GM19438 (cell line): ENCODE results near the gene SH3BP5L.
"Not testable (repeated sequence)": the region's sequence is repeated elsewhere in the genome, so short reads cannot be mapped to it uniquely, and the experiment has no call there.

Experiments used
- ATAC-seq: cut with Tn5 transposase; IDR thresholded peaks from one replicate; pipeline ENCODE4 v1.9.1; 2021; ENCODE audit warnings: low read depth; ENCODE audit not compliant: unreplicated experiment

The SH3BP5L gene

GRCh38 chr1:248834343-248834940 is 8.7 kb upstream of the SH3BP5L start:
- no peak for ATAC-seq

DNA sequence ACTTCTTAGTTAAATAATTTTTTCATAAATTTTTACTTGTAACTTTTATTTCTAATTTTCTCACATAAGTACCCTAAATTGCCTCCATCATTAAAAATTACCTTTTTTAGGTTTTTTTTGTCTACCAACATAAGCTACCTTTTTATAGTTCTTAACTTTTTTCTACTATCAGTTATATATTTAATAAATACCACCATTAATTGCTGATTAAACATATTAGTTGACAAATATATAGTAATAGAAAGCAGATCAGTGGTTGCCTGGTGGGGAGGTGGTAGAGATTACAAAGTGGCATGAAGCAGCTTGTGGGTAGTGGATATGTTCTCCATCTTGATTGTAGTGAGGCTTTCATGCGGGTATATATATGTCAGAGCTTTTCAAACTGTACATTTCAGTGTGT is 6.1 kb upstream of the SH3BP5L start:
- no peak for ATAC-seq

DNA sequence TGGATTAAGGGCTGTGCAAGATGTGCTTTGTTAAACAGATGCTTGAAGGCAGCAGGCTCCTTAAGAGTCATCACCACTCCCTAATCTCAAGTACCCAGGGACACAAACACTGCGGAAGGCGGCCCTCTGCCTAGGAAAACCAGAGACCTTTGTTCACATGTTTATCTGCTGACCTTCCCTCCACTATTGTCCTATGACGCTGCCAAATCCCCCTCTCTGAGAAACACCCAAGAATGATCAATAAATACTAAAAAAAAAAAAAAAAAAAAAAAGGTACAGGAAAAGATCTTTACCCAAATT is 5.0 kb upstream of the SH3BP5L start:
- ATAC-seq: not testable (repeated sequence)

- no peak for ATAC-seq
Observed at GRCh38 chr1:248828845-248829244, 3.1 kb upstream of the SH3BP5L start.

DNA sequence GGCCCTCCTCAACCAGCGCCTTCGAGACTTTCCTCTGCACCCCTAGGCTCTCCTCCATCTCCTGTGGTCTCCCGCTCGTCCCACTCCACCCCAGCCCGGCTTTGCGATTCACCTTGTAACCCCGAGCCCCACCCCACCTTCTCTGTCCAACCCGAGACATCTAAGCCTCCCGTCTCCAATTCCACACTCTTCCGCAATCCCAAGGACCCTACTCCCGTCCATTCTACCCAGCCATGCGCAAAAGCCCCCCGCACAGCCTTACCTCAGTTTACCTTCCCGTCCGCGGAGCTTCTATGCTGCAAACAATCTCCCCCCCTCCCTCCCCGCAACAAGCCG is 174 bp downstream of the SH3BP5L start:
- peak; percentile 5 for ATAC-seq

GRCh38 chr1:248825136-248825535 is 579 bp downstream of the SH3BP5L start:
- no peak for ATAC-seq

- no peak for ATAC-seq
Observed at GRCh38 chr1:248824701-248825100, 1.0 kb downstream of the SH3BP5L start.

DNA sequence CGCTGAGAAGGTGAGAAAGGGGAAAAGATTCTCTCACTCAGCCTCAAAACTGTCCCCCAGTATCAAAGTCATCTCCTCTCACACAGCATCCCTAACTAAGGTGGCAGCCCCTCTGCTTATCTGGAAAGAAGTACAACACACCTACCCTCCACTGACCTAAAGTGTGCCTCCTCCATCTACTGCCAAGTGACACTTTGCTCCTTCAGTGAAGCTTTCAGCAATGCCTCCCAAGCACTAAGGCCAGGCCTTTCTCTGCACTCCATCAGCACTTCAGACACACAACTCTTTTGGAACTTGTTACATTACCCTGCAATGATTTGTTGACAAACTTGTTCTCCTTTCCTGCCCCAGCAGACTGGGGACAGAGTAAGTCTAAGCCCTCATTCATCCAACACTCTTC is 1.4 kb downstream of the SH3BP5L start:
- ATAC-seq: no peak

- no peak for ATAC-seq
Observed at GRCh38 chr1:248823517-248824001, 2.2 kb downstream of the SH3BP5L start.

GRCh38 chr1:248822148-248823032 is 3.3 kb downstream of the SH3BP5L start:
- ATAC-seq: no peak

DNA sequence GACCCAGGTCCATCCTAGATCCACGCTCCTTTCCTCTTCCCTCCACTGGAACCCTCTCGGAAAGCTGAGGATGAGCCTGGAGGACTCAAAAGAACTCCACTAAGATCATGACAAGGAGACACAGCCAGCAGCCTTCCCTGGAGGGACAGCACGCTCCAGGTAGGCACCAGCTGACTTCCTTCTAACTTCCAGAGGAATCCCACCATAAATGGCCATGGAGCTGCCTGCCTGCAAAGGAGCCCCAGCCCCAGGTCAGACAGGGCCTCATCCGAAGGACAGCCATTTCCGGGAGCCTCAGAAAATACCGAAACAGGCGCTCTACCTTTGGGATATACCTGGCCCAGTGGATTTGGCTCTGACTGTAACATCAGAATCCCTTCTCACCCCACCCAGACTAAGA is 4.1 kb downstream of the SH3BP5L start:
- no peak for ATAC-seq

DNA sequence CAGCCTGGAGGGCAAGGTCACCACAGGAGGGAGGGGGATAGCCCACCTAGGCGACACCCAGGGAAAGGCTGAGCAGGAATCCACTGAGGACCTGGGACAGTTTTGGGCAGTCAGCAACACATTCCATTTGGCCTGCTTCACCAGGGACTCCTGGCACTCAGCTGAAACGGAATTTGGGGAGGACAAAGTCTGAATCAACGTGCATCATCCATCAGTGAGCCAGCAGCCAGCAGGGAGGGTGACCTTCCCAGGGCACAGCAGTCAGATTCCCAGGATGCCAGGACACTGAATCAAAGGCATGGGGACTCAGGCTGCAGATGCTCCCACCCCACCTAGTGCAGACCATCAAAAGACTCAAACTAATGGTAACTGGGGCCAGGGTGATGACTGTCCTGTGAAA is 4.6 kb downstream of the SH3BP5L start:
- ATAC-seq: no peak

- ATAC-seq: no peak
Observed at GRCh38 chr1:248820041-248820585, 5.6 kb downstream of the SH3BP5L start.

- no peak for ATAC-seq
Observed at GRCh38 chr1:248818505-248819374, 7.0 kb downstream of the SH3BP5L start.

- no peak for ATAC-seq
Observed at GRCh38 chr1:248817065-248817464, 8.7 kb downstream of the SH3BP5L start.

- ATAC-seq: no peak
Observed at GRCh38 chr1:248816042-248816851, 9.5 kb downstream of the SH3BP5L start.

GRCh38 chr1:248815407-248816034 is 10.2 kb downstream of the SH3BP5L start:
- ATAC-seq: no peak

DNA sequence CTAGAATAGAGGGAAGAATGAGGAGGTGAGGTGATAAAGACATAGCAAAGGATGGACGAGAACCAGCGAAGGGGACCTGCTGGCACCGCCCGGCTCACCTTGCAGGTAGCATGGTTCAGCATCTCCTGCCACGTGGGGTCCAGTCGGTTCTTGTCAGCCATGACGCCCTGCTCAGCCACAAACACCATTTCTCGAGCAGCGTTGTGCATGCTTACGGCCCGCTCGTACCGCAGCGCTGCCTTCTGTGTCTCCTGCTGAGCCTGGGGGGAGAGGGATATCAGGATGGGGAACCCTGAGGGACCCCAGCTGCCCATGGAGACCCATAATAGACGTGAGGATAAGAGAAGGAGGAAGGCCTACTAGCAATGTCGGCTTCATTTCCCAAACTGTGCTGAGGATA is 11.4 kb downstream of the SH3BP5L start:
- ATAC-seq: no peak

DNA sequence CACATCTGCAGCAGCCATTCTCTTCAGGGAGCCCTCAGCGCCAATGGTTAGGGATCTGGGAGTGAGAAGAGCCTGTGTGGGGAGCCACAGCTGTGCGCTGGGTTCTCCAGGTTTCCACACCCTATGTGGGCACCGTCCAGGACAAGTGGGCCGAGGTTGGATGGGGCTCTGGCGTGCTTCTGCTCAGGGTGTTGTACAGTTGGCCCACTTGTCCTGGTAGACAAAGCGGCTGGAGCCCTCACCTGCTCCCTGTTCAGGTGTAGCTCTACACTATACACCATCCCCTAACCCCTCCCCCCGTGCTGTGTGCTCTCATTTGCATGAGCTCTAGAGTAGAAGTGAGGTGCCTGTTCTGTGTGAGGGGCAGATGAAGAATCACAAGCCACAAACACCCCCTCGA is 12.2 kb downstream of the SH3BP5L start:
- ATAC-seq: no peak
